ENCODE results near the gene F8.

DNA sequence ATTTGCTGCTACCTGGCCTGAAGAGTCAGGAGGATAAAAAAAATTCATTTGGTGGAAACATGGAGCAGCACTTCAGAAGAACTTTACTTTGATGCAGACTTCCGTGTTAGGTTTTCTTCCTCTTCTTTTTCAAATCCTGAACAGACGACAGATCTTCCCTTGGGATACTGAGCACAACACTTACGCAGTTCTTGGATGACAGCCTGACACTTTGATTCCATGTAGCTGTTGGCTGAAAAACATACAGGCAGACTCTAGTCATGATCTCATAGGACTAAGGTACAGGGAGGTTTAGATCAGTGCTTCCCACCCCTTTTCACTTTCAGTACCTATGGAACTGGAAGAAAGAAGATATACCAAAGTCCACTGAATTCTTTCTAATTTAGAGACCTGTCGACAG, 39.2 kb upstream of the F8 start:
- TF ChIP-seq, protein P1, sequence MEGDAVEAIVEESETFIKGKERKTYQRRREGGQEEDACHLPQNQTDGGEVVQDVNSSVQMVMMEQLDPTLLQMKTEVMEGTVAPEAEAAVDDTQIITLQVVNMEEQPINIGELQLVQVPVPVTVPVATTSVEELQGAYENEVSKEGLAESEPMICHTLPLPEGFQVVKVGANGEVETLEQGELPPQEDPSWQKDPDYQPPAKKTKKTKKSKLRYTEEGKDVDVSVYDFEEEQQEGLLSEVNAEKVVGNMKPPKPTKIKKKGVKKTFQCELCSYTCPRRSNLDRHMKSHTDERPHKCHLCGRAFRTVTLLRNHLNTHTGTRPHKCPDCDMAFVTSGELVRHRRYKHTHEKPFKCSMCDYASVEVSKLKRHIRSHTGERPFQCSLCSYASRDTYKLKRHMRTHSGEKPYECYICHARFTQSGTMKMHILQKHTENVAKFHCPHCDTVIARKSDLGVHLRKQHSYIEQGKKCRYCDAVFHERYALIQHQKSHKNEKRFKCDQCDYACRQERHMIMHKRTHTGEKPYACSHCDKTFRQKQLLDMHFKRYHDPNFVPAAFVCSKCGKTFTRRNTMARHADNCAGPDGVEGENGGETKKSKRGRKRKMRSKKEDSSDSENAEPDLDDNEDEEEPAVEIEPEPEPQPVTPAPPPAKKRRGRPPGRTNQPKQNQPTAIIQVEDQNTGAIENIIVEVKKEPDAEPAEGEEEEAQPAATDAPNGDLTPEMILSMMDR (conservative IDR thresholded peaks at IDR 0.05; ENCODE audit: low read length) = no peak
- no peak for TF ChIP-seq EZH2phosphoT487 (IDR thresholded peaks at IDR 0.05; ENCODE audit: borderline replicate concordance)
